ENCODE data around the gene SLC25A19. TPM values are rescaled to one million over a fixed set of nuclear protein-coding genes. Genes with fewer than 3 reads are reported as not detected.
A peak's percentile ranks its signal among the peaks of the same experiment; 100 is the strongest.

SLC25A19 gene
- 10 to 100 TPM in 2 of 6 experiments, 1 to 10 TPM in 4; 3.8 to 13.4 (median 7.3) TPM for total RNA-seq
- long read RNA-seq, partial matches to known transcripts = 1 of 2 reads
- long read RNA-seq, other reads (novel, unspliced or antisense) = 0 of 2 reads

DNA sequence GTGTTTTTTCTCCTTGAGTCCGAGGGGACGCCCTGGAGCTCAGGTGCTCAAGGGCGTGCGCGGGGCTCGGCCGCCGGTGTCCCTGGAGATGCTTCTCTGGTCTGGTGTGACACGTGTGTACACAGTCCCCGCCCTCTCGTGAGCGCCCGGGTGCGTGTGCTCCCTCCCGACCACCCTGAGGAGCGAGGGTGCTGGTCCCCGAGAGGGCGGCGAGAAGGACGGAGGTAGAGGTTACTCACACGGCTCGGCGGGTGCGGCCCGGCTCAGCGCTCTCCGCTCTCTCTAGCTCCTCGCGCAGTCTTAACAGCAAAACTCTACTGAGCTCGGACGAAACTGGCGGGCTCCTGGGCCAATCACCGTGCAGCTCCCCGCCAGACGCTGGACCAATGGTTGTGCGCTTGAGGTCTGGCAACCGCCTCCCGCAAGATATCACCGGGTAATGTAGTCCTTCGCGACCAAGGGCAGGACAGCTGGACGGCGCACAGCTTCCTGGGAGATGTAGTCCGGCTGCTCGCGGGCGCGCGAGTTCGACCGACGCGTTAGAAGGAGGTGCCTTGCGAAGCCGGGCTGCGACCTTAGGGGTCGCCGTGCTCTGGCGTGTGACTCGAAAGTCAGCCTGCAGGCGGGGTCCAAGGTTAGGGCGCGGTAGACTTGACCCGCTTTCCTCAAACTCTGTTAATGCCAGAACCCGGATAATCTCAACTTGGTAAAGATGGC is at the start of gene SLC25A19:
SLC25A19 (minus strand) TSS at position 319 of the 717 bp plus-strand sequence. CDS start 2,669 bp downstream, outside the sequence.
- ATAC-seq (peak; percentile 94 to 98 (median 96)), DNase-seq (peak; percentile 98 to 99 (median 99))
- under 1% methylated on average over 48 of the region's 65 CpGs for WGBS (ENCODE audit: insufficient coverage, low coverage, low lambda C conversion rate, missing lambda C conversion rate)
- TF ChIP-seq POLR2A (IDR thresholded peaks at IDR 0.05) = peak; percentile 97
- TF ChIP-seq, protein P1, sequence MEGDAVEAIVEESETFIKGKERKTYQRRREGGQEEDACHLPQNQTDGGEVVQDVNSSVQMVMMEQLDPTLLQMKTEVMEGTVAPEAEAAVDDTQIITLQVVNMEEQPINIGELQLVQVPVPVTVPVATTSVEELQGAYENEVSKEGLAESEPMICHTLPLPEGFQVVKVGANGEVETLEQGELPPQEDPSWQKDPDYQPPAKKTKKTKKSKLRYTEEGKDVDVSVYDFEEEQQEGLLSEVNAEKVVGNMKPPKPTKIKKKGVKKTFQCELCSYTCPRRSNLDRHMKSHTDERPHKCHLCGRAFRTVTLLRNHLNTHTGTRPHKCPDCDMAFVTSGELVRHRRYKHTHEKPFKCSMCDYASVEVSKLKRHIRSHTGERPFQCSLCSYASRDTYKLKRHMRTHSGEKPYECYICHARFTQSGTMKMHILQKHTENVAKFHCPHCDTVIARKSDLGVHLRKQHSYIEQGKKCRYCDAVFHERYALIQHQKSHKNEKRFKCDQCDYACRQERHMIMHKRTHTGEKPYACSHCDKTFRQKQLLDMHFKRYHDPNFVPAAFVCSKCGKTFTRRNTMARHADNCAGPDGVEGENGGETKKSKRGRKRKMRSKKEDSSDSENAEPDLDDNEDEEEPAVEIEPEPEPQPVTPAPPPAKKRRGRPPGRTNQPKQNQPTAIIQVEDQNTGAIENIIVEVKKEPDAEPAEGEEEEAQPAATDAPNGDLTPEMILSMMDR (IDR thresholded peaks at IDR 0.05) = no peak
- no peaks in the 10 kb centered on the region for H3K4me1 ChIP-seq
- H3K4me3 ChIP-seq = peak within 1 kb of the TSS; percentile 74 to 86 (median 84)
- no peaks in the 10 kb centered on the region for H3K36me3 ChIP-seq
- intact Hi-C loops (cut with DNase I) = no loop called here
- no peaks in the 10 kb centered on the region for H3K27me3 ChIP-seq
- H3K27ac ChIP-seq = peak within 1 kb of the TSS; percentile 51 to 88 (median 86)
- H3K9me3 ChIP-seq = no peaks in the 10 kb centered on the region

DNA sequence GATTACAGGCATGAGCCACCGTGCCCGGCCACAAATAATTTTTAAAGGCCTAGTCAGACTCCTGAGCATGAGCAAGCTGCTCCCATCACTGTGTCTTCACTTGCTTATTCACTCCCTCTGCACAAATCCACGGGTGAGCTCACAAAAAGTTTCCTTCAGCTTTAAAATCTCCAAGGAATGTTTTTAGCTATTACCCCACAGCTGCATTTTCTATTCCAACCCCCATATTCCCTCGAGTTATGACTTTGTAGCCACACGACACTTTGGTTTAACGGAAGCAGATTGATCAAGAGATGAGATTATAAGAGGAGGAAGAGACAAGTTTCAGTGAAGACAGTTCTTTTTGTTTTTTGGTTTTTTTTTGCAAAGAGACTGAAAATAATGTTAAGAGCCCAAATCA is 49.1 kb upstream of the SLC25A19 start:
- H3K27me3 ChIP-seq = no peaks in the 10 kb centered on the region
- H3K36me3 ChIP-seq = no peaks in the 10 kb centered on the region
- DNase-seq = peak in 1 of 3 donors; percentile 8
- 57% methylated on average over 5 of the region's 6 CpGs for WGBS (ENCODE audit: insufficient coverage, low coverage, low lambda C conversion rate, missing lambda C conversion rate)
- intact Hi-C loops (cut with DNase I) = no loop called here
- H3K4me3 ChIP-seq = no peak overlapping the region
- no peak overlapping the region for H3K27ac ChIP-seq
- peaks cover 0 to 7% (median 0%) of the 10 kb centered on the region in 4 donors for H3K4me1 ChIP-seq
- no peak for ATAC-seq
- H3K9me3 ChIP-seq = no peaks in the 10 kb centered on the region
- no peak for TF ChIP-seq POLR2A (IDR thresholded peaks at IDR 0.05)
- TF ChIP-seq, protein P1 (IDR thresholded peaks at IDR 0.05) = no peak

DNA sequence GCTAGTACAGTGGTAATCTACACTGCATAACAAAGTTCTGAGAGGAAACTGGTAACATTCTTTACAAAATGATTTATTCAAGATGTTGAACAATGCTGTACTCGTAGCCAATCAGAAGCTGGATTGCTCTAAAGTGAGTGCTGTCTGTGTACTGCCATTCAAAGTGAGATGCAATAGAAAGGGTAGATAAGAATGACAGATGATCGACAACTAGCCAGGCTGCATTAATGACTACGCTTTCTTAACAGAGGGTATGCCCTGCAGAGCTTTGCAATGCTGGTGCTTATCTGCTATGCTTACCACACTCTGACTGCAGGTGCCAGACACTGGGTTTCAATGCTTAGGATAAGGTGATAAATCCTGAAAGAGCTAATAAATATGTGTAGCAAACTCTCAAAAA is 46.1 kb upstream of the SLC25A19 start:
- intact Hi-C loops (cut with DNase I) = no loop called here
- DNase-seq = no peak
- no peaks in the 10 kb centered on the region for H3K9me3 ChIP-seq
- no peak for ATAC-seq
- H3K4me3 ChIP-seq = no peak overlapping the region
- H3K36me3 ChIP-seq = peaks cover 0 to 3% (median 0%) of the 10 kb centered on the region in 4 donors
- no peaks in the 10 kb centered on the region for H3K27me3 ChIP-seq
- 84% methylated on average over 3 of the region's 3 CpGs for WGBS (ENCODE audit: insufficient coverage, low coverage, low lambda C conversion rate, missing lambda C conversion rate)
- TF ChIP-seq, protein P1 (IDR thresholded peaks at IDR 0.05) = no peak
- no peak for TF ChIP-seq POLR2A (IDR thresholded peaks at IDR 0.05)
- peaks cover 0 to 3% (median 0%) of the 10 kb centered on the region in 4 donors for H3K4me1 ChIP-seq
- no peak overlapping the region for H3K27ac ChIP-seq

DNA sequence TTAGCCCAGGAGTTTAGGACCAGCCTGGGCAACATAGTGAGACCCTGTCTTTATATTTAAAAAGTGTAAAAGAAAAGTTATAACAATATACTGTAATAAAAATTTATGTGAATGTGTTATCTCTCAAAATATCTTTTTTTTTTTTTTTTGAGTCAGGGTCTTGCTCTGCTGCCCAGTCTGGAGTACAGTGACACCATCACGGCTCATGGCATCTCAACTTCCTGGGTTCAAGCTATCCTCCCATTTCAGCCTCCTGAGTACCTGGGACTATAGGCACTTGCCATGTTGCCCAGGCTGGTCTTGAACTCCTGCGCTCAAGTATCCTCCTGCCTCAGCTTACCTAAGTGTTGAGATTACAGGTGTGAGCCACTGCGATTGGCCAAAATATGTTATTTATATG is 45.5 kb upstream of the SLC25A19 start:
- DNase-seq (no peak), ATAC-seq (no peak)
- intact Hi-C loops (cut with DNase I) = no loop called here
- H3K4me3 ChIP-seq = no peak overlapping the region
- H3K27ac ChIP-seq = no peak overlapping the region
- H3K4me1 ChIP-seq = peaks cover 0 to 3% (median 0%) of the 10 kb centered on the region in 4 donors
- H3K9me3 ChIP-seq = no peaks in the 10 kb centered on the region
- no peaks in the 10 kb centered on the region for H3K27me3 ChIP-seq
- H3K36me3 ChIP-seq = peaks cover 0 to 3% (median 0%) of the 10 kb centered on the region in 4 donors
- WGBS (ENCODE audit: insufficient coverage, low coverage, low lambda C conversion rate, missing lambda C conversion rate) = 100% methylated on average over 1 of the region's 3 CpGs
- TF ChIP-seq POLR2A (IDR thresholded peaks at IDR 0.05) = no peak
- TF ChIP-seq, protein P1 (IDR thresholded peaks at IDR 0.05) = no peak

Measured in right lobe of liver (tissue), 6 donors.